Endometrial microvascular endothelial cells (primary cell): ENCODE data around the gene FBN3. TPM values are rescaled to one million over a fixed set of nuclear protein-coding genes. Genes with fewer than 3 reads are reported as not detected.
"Not testable (repeated sequence)": the region's sequence is repeated elsewhere in the genome, so short reads cannot be mapped to it uniquely, and the experiment has no call there.

Experiments used
- in situ Hi-C: cut with HindIII; loops from 2 replicates; pipeline ENCODE4 v1.10.0; 2017; ENCODE audit warnings: low sequenced_read_pairs, low pct_unique_long_range_greater_than_20kb; ENCODE audit errors: inconsistent ontology term
- total RNA-seq: library from RNA; depleted of rRNA; stranded (reverse); fragments of >200 nt; gene quantifications from one replicate; pipeline ENCODE4 v1.2.3, GENCODE V29; 2015; ENCODE audit errors: inconsistent ontology term

Gene FBN3
- total RNA-seq, 1 donor from 2014 or later = not detected

DNA sequence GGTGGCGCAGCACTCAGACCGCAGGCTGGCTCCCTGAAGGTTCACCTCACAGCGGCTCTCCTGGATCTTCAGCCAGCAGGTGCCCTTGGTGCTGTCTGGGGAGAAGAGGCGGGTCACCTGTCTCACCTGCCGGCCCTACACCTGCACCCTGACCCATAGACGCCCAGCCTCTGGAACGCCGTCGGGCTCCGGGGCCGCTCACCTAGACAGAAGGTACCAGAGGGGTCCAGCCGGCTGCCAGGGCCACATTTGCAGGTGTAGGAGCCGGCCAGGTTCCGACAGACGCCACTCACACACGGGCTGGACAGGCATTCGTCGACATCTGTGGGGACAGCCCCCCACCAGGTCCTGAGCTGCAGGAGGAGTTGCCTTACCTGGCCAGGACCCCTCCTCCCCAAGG lies 22.9 kb downstream of the FBN3 start:
- in situ Hi-C loops = no loop called here

DNA sequence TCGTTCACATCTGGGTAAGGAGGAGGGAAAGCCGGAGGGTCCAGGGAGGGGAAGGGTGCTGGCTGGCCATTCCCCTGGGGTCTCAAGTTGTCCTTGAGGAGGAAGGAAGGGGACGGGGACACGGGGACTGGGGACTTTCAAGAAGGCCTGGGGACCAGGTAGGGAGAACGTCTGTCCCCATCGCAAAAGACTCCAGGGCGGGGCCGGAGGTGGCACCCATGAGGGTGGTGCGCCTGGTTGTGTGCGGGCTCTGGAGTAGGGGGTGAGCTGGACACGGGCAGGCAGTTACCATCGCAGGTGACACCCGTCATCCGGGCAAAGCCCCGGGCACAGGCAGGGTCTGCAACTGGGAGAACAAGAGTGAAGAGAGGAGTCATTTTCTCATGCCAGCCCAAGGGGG lies 23.4 kb downstream of the FBN3 start:
- in situ Hi-C loops = no loop called here

DNA sequence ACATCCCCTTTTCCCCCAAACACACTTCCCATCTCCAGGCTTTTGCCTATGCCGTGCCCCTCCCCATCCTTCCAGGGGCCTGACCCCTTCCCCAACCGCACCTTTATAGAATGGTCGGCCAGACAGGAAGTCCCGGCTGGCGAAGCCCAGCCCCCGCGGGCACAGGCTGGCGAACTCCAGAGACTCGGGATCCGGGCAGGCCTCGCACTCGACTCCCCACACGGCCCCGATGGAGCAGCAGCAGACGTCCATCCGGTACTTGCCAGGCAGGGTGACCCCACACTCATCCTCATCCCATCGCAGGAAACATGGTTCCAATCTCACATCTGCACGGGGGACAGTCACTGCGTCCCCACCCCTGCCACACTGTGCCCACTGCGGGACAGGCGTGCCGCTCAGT lies 25.7 kb downstream of the FBN3 start:
- in situ Hi-C loops = no loop called here

DNA sequence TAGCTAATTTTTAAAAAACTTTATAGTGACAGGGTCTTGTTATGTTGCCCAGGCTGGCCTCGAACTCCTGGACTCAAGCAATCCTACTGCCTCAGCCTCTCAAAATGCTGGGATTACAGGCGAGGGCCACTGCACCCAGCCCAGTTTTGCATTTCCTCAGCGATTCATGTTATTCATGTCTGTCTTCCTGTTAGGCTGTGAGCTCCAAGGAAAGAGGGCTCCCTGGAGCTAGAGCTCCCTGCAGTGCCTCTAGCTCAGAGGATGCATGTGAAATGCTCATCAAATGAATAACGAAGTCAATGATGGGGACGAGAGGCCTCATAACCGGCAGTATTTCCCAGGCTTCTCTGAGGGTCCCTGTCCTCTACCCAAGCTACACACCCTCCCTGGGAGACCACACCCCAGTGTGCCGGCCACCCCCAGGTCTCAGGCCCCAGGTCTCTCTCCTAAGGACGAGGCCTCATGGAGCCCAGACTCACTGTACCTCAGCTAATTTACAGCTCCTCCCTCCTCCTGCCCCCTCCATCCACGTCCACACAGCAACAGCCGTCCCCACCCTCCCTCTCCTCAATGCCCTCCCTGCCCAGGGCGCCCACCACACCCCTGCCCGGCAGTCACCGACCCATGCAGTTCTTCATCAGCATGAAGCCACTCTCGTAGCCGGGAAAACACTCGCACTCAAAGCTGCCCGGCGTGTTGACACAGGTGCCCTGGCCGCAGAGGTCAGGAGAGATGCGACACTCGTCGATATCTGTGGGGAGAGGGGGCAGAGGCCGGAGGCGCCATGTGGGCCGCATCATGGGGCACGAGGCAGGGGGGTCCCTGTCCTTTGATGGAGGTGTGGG lies 28.5 kb downstream of the FBN3 start:
- in situ Hi-C loops = no loop called here

DNA sequence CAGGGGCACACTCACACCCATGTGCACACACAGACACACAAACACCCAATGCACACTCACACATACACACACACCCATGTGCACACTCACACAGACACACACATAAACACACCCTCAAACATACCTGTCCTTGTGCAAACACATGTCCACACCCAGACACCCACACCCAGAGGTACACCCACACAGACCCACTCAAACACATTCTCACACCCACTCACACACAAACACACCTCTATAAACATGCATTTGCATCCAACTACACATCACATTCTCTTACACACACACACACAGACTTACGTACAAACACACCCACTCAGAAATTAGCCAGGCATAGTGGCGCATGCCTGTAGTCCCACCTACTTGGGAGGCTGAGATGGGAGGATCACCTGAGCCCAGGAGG lies 31.4 kb downstream of the FBN3 start:
- in situ Hi-C loops = no loop called here

DNA sequence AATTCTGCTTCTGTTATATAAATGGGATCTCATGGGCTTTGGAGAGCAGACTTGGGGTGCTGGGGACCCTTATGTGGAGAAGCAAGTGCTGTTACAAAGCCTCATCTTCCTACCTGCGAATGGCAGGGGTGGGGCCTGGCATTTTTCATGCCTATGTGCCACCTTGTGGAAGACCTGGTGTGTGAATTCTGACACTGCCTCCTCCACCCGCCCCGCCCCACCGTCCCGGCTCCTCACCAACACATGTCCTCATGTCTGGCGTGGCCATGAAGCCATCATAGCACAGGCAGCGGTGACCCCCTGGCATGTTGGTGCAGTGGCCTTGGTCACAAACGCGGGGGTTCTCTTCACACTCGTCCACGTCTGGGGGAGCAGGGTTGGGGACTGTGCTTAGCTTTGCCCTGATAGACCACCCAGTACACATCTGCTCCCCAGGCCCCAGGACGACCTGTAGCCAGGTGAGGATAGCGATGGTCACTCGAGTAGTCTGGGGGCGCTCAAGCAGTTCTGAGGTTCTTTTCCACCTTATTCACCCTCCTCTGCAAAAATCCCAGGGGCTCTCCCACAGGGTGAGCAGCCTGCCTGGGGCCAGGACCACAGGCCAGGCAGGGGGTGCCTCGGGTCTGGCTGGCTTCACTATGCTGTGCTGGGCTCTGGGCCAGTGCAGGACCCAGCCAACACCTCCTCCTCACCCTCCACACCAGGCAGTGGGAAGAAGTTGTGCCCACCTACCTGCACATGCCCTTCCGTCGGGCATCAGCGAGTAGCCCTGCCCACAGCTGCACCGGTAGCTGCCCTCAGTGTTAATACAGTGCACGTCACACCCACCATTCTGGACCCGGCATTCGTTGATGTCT lies 32.7 kb downstream of the FBN3 start:
- in situ Hi-C loops = no loop called here

DNA sequence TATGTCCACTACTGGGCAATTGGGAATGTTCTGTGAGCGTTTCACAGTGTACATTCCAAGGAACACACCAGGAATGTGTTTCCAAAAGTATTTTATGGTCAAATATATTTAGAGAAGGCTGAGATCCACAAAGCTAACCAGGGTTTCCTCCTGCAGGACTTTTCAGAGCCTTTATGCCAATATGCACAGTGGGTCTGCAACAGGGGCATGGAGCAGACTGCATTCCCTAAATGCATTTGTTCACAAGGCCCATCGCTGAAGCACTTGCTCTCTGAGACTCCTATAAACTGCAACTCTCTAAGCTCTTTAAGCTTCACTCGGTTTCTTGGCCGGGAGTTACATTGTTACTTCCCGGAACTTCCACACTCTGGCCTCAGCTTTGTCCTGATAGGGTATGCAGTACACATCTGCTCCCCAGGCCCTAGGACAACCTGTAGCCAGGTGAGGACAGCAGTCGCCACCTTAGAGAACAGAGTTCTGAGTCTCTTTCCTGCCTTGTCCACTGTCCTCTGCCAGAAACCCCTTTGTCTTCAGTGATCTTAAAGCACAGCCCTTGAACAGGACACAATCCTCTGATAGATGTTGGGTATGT lies 33.5 kb downstream of the FBN3 start:
- in situ Hi-C loops = no loop called here

DNA sequence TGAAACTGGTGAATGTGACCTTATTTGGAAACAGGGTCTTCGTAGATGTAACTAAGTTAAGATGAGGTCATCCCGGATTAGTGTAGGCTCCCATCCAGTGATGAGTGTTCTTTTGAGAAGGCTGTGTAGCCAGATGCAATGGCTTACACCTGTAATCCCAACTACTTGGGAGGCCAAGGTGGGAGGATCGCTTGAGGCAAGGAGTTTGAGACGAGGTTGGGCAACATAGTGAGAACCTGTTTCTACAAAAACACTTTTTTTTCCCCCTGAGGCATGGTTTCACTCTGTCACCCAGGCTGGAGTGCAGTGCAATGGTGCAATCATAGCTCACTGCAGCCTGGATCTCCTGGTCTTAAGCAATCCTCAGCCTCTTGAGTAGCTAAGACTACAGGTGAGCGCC lies 36.4 kb downstream of the FBN3 start:
- in situ Hi-C loops = no loop called here

DNA sequence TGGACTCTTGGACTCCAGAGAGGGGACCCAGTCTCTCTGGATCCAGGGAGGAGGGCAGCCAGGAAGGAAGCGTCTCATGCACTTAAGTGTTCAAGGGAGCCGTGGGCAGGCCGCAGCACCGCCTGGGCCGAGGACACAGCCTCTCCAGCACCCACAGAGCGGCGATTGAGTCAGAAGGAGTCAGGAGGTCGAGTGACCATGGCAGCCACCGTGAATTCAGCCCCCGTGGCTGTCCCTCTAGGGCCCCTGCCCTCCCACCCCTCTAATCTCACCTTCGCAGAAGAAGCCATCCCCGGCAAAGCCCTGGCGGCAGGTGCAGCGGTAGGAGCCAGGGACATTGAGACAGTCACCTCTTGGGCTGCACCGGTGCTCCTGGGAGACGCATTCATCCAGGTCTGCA lies 38.0 kb downstream of the FBN3 start:
- in situ Hi-C loops = no loop called here

DNA sequence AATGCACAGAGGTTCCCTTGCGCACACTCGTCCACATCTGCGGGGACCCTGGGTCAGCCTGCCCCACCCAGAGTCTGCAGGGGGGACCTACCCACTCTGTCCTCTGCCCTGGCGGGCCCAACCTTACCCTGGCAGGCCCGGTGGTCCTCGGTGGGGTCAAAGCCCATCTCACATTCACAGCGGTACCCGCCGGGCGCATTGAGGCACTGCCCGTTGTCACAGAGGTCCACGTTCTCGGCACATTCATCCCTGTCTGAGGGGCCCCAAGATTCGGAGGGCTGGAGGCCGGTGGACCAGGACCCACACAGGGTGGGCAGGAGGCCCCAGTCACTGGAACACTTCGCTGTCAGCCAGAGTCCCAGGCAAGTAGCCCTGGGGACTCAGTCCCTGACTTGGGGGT lies 38.5 kb downstream of the FBN3 start:
- in situ Hi-C loops = no loop called here

DNA sequence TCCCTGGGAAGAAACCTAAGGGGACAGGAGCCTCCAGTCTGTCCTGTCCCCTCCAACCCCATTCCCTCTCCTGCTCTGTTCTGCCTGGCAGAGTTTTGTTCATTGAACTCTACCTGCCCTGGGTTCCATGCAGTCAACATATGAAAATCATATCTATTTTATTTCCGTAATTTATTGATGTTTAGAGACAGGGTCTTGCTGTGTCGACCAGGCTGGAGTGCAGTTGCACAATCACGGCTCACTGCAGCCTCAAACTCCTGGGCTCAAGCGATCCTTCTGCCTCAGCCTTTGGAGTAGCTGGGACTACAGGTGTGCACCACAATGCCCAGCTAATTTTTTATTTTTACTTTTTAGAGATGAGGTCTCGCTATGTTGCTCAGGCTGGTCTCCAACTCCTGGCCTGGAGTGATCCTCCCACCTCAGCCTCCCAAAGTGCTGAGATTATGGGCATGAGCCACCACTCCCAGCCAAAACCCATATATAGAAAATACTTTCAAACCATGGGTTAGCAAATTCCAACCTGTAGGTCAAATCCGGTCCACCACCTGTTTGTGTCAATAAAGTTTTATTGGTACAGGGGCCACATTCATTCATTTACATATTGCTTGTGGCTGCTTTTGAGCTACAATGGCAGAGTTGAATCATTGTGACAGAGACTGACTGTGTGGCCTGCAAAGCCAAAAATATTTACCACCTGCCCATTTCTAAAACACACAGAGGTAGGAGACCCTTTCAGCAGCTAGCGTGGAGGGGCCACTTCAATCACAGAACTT lies 39.3 kb downstream of the FBN3 start:
- in situ Hi-C loops = no loop called here

DNA sequence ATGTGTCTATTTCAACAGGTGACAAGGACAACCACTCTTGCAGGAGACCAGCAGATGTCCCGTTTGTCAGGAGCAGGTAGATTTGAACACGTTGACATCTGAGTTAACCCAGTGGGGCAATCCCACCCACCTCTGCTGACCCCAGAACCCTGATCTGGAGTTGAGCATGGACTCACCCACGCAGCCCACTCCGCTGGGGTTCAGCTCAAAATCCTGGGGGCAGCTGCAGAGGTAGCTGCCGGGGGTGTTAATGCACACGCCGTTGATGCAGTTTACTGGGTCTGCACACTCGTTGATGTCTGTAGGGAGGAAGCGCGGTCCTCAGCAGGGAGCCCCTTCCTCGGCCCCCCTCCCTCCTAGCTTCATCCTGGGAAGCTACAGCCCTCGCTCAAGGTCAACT lies 39.9 kb downstream of the FBN3 start:
- in situ Hi-C loops = no loop called here

DNA sequence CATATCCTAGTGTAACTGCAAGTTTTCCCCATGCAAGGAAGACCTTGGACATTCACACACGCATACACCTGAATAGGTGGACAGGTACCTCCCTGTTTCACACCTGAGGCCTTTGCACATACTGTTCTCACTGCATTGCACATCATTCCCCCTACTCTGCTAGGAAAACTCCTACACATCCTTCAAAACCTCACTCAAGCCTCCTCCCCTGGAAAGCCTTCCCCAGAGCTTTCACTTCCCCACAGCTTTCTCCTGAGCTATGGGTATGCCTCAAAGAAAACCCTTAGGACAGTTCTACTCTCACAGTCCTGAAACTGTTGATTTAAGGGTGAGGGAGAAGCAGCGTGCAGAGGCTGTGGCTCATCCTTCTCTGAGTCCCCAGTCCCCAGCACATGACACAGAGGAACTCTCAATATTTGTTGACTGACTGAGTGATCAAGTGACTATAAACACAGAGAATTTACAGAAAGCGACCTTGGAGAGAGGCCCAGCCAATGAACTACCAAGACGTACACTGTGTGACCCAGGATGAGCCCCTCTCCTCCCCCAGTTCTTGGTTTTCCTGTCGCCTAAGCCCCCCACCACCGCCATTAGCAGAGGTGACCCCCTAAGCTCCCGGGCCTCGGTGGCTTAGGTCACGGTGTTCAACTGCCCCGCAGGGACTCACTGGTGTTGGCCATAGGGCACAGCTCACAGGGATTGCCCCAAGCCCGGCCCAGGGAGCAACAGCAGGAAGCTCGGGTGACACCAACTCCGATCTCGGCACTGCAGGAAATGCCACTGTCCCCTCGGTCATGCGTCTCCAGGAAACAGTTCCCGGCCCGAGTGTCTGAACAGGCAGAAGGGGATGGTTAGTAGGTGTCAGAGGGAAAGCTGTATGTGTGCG lies 40.6 kb downstream of the FBN3 start:
- in situ Hi-C loops = no loop called here

DNA sequence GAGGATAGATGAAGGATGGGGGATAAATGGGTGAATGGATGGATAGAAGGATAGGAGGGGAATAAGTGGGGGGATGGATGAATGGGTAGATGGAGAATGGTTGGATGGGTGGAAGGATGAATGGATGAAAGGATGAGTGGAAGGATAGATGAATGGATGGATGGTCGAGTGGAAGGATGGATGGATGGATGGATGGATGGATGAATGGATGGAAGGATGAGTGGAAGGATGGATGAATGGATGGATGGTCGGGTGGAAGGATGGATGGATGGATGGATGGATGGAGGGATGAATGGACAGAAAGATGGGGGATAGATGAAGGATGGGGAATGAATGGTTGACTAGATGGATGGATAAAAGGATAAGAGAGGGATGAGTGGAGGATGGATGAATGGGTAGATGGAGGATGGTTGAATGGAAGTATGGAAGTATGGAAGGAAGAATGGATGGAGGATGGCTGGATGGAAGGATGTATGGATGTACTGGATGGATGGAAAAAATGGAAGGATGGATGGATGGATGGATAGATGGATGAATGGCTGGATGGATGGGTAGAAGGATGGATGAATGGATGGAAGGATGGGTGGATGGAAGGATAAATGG lies 42.0 kb downstream of the FBN3 start:
- in situ Hi-C loops = no loop called here

DNA sequence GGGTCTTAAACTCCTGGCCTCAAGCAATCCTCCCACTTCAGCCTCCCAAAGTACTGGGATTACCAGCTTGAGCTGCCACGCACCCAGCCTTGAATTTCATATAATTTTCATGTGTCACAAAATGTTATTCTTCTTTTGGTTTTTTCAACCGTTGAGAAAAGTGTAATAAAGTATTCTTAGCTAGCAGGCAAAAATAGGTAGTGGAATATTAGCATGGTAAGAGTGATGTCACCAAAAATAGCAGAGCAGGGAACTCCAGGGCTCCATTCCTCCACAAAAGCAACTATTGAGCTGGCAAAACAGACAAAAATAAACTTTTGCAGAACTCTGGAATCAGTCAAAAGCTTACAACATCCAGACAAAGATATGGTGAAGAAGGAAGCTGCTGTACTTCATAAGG lies 43.9 kb downstream of the FBN3 start:
- in situ Hi-C loops = no loop called here

DNA sequence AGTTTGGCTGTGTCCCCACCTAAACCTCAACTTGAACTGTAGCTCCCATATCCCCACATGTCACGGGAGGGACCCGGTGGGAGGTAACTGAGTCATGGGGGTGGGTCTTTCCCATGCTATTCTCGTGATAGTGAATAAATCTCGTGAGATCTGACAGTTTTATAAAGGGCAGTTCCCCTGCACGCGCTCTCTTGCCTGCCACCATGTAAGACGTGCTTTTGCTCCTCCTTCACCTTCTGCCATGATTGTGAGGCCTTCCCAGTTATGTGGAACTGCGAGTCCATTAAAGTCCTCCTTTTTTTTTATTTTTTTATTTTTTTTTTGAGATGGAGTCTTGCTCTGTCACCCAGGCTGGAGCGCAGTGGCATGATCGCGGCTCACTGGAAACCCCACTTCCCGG lies 47.5 kb downstream of the FBN3 start:
- in situ Hi-C loops = not testable (repeated sequence)

DNA sequence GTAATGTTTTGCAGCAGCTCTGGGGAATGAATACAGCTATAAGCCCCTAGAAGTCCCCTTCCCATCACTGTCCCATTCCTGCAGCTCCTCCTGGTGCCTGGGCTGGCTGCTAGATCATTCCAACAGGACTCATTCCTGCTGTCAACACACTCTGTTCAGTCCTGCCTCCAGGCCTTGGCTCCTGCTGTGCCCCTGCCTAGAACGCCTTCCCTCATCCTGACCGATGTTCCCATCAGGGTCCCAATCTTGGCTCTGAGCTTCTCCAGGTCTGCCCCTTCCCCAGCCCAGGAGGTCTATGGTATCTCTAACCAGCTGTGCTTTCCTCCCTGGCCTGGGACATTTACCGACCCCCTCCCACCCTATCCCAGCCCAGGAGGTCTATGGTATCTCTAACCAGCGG lies 48.1 kb downstream of the FBN3 start:
- in situ Hi-C loops = no loop called here
